GM18519 (cell line): ENCODE measurements around the gene ICOS.
"Not testable (repeated sequence)": the region's sequence is repeated elsewhere in the genome, so short reads cannot be mapped to it uniquely, and the experiment has no call there.

Experiments used
- ATAC-seq: cut with Tn5 transposase; IDR thresholded peaks from one replicate; pipeline ENCODE4 v1.9.1; 2021; ENCODE audit warnings: mild to moderate bottlenecking, moderate library complexity; ENCODE audit not compliant: unreplicated experiment, low FRiP score

Gene ICOS

DNA sequence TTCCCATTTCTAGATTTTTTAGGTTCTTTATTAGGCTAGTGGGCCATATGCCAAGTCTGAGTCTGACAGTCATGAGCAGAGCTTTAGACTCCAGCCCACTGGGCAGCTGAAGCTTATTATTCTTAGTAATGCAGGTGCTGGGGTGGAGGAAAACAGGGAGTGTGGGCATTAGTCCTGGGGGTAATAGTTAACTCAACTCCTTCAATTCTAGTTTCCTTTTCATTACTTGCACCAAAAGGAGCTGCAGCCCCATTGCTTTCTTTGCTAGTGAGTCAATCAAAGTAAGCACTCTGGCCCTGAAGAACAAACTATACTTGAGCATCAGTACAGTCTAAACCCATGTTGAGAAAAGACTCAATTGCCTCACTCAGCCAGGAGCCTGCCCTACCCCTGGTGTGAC is 35.5 kb downstream of the ICOS start:
- ATAC-seq = no peak

DNA sequence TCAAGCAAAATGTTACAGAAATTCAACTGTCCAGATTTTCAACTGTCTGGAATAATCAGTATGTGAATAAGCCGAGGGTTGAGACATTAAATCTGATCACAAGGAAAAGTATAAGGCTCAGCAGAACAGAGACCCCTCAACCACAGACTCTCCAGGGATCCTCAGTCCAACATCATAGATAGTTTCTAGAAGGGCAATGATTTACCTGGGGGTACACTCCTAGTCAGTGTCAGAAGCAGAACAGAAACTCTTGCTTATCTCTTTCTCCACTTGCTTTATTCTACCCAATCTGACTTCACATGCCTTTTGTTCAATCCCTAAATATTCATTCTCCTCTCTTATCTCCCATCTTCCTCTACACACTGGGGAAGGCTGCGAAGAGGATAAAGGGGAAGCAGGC is 36.4 kb downstream of the ICOS start:
- ATAC-seq = no peak

DNA sequence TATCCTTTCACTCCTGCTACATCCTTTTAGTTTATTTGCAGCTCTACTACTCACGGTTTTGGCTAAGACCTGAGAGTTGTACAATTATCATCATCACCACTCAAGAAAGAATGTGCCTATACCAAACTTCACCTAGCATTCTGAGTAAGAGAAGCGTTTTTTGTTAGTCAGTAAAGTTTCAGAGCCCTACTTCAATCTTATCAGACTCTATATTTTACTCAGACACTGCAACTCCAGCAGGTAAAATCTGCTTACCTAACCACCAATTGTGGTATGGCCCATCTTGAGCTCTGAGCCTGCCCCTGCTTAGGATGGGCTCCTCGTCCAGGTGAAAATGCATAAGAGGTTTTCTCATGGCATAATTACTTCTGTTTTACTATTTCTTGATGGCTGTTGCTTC is 37.1 kb downstream of the ICOS start:
- no peak for ATAC-seq

DNA sequence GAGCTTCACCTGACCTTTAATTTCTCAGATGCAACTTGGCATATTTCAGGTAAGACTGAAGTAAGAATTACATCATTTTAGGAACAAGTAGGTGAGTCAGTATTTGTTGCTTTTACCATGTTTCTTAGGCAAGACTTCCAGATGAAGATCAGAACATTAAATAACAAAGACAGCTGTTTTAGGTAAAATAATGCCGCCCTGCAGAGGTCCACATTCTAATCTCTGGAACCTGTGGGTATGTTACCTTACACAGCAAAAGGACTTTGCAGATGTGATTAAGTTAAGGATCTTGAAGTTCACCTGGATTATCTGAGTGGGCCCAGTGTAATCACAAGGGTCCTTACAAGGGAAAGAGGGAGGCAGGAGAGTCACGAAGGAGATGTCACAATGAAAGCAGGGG is 39.3 kb downstream of the ICOS start:
- no peak for ATAC-seq

DNA sequence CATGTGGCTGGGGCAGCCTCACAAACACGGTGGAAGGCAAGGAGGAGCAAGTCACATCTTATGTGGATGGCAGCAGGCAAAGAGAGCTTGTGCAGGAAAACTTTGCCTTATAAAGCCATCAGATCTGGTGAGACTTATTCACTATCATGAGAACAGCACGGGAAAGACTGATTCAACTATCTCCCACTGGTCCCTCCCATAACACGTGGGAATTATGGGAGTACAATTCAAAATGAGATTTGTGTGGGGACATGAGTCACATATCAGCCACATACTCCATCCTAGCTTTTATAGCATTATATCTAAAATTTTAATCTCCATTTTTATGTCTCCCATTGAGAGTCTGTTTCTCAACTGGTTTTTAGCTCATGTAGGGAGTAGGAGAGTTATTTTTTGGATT is 45.7 kb downstream of the ICOS start:
- no peak for ATAC-seq

DNA sequence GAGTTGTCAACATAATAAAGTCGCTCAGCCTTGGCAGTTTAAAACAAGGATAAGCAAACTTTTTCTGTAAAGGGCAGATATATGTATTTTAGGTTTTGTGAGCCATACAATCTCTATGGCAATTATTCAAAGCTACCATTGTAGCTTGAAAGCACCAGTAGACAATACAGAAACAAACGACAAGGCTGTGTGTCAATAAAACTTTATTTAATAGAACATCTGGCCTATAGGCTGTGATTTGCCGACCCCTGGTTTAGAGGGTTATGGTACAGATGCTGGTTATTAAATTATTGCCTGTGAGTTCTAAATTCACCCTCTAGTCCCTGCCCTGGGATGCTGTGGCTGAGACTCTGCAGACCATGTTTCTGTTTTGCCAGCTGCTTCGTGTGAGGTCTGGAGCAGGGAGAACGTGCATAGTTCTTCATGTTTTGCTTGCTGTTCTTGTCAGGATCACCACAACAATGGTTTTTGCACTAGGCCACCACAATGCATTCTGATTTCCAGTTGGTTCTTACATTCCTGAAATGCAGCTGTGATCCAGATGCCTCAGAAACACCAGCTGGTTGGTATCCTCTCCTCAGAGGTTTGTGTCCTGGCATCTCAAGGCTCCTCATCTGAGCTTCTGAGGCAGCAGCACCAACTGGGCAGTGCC is 46.6 kb downstream of the ICOS start:
- ATAC-seq = no peak

DNA sequence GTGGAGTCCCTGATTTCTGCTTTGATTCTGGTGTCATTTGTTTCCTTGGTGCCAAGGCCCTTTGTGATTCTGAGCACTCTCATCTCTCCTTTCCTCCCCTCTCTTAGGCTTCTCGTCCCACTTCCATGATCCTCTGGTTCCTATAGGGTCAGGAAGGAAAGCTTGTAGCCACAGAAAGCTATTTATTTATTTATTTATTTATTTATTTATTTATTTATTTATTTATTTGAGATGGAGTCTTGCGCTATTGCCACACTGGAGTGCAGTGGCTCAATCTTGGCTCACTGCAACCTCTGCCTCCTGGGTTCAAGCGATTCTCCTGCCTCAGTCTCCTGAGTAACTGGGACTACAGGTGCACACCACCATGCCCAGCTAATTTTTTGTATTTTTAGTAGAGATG is 49.4 kb downstream of the ICOS start:
- not testable (repeated sequence) for ATAC-seq

DNA sequence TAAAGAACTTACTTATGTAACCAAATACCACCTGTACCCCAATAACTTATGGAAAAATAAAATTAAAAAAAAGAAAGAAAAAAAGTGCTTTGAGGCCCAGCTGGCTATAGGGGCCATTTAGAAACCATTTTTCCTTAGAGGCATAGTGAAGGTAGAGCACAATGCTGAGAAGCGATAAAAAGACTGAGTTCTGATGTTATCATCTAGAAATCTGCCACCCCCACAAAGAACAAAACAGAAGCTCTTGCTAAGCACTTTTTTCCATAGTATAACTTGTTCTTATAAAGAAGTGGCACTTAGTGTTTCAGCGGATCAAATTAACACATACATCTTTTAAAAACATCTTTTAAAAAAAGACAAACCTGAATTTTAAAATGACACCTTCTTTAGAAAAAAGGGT is 51.4 kb downstream of the ICOS start:
- ATAC-seq = no peak

DNA sequence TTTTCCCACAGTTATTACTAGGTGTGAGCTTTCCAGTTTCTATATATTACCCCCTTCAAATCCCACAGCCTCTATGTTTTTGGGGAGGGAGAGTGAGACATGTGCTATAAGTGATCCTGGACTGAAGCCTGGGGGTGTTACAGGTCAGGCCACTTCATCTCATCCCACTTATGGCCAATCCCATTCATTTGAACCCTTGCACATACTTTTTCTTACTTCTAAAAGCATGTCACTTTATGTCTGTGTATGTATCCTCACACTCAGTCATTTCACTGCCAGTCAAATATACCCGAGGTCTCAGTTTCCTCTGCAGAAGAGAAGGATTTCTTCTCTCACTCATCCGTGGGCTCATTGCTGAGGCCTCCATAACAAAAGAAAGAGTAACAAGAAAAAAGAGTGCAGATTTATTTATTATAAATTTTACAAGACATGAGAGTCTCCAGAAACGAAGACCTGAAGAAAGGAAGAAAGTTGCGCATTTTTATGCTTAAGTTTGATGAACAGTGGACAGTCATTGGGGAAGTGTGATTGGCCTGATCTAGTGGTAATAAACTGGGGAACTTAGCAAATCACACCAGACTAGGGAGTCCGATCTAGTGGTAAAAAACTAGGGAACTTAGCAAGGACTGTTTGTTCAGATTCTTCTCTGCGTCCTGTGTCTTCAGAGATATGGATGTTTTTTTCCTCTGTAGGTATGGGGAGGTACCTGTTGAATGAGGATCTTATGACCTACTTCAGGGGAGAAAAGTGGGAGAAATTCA is 52.1 kb downstream of the ICOS start:
- ATAC-seq = no peak

DNA sequence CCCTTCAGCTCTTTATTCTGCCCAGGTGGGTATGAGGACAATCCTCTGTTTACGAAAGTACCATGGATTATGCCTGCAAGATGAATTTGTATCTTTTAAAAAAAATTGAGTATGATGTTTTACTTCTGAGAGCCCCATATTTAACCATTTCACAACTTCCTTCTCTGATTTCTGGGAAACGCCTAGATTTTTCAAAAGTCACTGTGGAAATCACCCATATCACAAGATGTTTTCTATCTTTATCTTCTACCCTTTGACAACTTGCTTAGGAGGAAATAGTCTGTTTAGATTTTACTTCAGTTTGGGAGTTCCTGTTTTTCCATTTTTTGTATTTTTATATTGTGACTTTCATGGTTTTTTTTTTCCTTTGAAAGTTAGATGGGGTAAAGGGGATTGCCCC is 53.0 kb downstream of the ICOS start:
- ATAC-seq = no peak

DNA sequence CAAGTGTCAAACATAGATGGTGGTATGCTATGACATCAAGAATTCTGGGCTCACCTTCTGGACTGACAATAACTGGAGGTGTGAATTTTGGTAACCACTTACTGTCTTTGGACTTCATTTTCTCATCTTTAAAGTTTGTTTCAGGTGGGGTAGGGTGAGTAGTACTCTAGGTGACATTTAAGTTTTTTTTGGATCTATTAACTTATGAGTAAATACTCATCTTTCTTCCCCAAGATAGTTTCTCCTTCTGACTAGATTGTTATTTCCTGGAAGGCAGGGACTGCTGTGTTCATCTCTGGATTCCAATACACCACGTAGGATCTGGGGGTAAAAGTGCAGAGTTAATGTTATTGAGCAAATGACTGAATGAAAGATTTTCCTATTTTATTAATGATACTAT is 55.9 kb downstream of the ICOS start:
- ATAC-seq = no peak

DNA sequence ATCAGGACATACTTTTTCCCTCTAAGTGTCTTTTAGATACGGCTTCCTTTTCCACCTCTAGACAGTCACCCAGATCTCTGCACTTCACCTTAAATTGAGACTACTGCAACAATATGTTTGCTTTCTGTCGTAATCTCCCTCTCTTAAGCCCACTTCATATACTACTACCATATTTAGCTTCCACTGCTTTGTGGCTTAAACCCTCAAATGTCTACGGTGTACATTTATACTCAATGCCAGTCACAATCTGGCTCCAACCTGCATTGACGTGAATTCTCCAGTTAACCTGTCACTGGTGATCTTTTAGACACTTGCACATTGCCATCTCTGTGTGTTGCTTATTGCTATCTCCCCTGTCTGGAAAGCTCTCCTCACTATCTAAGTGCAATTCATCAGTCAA is 56.4 kb downstream of the ICOS start:
- no peak for ATAC-seq

DNA sequence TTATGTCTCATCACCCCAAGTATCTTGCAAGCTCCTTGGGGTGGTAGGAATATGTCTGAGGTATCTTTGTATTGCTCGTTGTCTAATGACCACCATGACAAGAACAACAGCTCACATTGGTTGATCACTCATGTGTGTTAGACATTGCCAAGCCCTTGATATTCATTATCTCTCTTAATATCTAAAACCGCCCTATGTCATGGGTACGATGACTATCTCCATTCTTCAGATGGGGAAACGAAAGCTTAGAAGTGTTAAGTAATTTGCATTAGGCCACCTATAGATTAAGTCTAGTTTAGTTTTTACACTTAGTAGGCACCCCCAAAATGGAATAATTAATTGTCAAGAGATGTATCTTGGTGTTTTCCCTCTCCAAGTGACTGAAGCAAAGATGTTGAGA is 57.0 kb downstream of the ICOS start:
- ATAC-seq = no peak

DNA sequence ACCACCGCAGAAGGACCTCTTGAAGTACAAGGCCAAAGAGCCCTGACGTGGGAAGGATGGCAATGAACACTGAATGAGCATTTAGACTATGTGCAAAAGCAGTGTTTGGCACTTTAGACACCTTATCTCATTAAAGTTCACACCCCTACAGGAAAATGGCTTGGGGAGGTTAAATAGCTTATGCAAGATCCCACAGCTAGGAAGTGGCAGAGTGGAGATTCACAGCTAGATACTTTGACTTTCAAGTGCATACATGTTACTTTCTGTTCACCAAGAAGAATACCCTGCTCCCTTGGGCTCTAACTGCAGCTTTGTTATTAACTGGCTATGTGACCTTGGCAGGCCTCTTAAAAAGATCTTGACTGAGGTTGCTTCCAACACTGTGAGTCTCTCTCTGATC is 58.2 kb downstream of the ICOS start:
- ATAC-seq = no peak

DNA sequence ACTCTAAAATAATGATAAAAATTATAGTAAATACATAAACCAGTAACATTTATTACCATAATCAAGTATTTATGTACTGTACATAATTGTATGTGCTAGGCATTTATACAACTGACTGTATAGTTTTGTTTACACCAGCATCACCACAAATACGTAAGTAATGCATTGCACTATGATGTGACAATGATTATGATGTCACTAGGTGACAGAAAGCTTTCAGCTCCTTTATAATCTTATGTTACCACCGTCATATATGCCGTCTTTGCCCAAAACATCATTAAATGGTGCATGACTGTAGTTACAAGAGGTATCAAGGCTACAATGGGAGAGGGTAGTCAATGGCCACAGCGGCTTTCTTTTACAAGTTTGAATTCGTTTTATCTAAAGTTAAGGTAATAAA is 60.1 kb downstream of the ICOS start:
- ATAC-seq = no peak

DNA sequence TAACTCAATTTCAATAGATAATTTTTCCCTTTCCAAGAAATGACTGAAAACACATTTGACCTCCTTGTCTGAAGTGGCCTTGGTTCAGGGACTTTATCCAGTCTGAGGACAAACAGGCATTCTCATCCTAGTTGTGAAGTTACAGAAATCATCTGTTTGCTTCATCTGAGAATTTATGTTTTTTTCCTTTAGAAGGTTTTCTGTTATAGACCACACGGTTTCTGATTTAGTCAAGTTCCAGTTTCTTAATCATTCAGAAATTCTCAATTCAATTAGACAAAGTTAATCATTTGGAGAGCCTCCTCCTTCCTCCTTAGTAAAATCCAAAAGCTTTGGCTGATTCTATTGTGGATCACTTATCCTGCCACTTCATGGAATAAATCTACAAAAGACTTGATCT is 60.9 kb downstream of the ICOS start:
- ATAC-seq = no peak

DNA sequence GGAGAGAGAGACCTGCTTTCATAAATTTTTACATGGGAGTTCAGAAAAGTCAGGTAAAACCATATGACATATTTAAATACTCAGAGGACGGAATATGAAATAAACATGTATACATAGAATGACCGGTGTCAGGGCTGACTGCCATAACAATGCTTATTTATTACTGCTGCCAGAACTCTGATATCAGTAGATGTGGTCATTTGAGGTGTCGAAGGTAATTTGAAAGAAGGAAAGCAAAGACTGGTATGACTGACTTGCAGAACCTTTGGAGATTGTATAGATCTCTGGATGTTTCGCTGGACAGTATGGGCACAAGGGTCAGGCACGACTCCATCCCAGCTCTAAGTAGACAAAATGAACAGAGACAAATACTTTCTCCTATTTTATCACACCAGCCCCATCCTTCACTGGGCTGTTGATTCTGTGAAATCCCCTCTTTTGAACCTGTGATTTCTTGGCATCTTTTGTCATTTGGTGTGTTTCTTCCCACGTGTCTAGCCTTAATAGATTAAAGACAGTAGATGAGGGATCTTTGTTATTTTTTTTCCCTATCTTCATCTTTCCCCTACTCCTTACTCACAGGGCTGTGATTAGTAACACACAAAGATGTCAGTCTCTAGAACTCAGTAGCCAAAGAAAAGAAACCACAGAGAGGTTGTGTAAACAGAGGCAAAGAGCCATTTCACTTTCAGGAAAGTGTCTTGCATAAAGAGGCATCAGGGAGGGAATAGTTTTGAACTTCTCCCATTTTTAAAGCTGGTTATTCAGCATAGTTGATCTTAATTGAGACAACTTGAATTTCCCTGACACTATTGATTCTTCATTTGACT is 61.6 kb downstream of the ICOS start:
- no peak for ATAC-seq

DNA sequence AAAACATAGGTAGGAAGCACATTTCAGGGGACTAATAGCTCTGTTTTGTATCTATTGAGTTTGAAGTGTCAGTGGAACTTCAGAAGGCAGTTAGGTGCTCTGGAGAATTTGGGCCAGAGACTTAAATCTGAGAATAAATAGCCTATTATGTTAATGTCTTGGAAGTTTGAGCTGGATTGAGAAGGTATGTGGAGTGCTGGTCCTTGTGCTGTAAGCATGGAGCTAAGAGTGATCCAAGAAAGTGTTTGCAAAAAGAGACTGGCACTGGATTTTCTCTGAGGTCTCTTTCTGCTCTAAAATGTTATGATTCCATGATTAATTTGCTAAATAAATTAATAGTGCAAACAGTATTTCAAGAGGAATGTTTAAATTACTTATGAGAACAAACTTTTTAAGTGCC is 63.3 kb downstream of the ICOS start:
- ATAC-seq = no peak

DNA sequence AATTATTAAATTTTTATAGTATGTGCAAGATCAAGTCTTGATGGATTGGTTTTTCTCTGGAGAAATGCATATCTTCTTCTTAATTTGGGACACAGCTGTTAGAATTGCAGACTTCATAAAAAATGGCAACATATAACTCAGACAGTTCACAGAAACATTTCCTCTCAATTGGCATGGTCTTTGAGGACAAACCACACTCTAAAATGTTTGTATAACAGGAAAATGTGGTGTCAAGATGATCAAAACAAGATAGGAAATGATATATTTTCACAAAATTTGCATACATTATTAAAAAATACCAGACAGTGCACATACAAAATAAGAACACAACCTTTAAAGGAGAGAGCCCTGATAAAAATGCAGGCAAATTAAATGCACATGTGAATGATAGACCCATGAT is 63.9 kb downstream of the ICOS start:
- no peak for ATAC-seq

DNA sequence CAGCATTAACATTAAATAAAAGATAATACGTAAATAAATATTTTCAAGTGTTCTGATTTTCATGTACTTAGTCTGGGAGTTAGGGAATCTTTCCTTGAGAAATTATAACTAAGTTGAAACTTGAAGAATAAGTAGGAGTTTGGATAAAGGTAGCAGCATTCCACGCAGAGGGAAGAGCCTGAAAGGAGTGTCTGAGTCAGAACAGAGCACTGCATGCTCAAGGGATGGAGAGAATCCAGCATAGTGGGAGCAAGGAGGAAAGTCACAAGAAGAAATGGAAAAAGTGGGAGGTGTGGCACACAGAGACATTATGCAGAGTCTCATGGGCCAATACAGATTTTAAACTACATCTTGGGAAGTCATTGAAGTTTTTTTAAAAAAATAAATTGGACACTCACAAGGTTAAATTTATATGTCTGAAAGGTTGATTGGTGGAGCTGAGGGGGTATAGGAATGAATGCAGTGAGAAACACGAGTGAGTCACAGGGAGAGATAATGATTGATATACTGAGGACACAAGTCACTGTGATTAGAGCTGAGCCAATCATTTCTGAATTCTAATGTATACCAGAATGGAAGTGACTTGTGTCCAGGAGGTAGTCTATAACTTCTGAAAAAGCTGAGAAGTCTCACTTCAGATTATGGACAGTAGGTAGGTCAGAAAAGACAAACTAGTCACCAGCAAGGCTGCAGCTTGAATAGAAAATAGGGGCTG is 66.9 kb downstream of the ICOS start:
- ATAC-seq = no peak

DNA sequence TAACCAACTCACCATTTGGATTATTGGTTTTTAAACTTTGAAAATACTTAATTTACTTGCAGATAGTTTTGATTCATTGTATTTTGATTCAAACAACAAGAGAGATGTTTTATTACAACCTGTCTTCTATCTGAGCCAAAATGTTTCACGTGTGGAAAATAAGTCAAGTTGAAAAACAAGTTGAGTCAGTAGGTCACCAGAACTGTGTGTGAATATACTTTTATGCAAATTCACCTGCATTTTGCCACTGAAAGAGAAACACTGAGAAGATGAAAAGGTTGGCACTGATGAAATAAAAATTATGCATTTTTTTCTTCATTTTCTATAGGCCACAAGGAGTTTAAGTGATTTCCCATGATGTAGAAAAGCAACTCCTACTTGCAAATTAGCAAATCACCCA is 68.3 kb downstream of the ICOS start:
- no peak for ATAC-seq
